T-helper 2 cell treated with Interferon-gamma antibody and Interleukin-4, amounts not matched to agents 100 ng/mL and 5 ng/mL, for 36 hours (primary cell): ENCODE results near the gene GLDN. TPM values are rescaled to one million over a fixed set of nuclear protein-coding genes. Genes with fewer than 3 reads are reported as not detected.

Experiments
- intact Hi-C: fragments of 100-400 bp; cut with micrococcal nuclease; formaldehyde crosslinking; loops from one replicate; pipeline ENCODE4 v1.15.1; 2023
- total RNA-seq: library from RNA; stranded (reverse); gene quantifications from 2 replicates; pipeline ENCODE4 v1.2.3, GENCODE V29; 2022

Gene GLDN
- total RNA-seq, 1 donor from 2014 or later, result not detected

DNA sequence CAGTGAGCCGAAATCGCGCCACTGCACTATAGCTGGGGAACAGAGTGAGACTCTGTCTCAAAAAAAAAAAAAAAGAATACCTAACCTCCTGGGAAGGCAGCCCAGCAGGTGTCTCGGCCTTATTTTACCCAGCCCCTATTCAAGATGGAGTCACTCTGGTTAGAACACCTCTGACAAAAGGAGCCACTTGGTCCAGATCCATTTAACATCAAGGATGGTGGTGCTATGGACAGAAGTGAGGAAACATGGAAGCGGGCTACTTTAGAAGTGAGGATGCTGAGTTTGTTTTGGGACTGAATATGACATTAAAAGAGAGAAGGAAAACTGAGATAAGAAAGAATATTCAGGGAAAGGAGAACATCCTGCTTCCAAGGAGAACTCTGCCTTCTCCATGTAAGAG lies 14.7 kb downstream of the GLDN start:
- intact Hi-C loops, result no loop called here

DNA sequence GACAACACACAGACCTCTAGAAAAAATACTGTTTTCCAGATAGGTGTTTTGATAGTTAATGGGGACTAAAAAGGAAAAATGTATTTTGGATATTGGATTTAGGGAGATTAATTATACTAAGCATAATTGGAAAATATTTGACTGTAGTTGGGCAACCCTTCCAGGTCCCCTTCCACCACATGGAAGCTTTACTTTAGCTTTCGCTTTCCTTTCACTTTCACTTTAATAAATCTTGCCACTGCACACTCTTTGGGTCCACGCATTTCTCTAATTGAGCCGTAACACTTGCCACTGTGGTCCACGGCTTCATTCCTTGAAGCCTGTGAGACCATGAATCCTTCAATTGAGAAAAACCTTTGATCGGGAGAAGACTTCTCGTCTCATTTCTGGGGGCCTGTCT lies 15.5 kb downstream of the GLDN start:
- intact Hi-C loops, result no loop called here

DNA sequence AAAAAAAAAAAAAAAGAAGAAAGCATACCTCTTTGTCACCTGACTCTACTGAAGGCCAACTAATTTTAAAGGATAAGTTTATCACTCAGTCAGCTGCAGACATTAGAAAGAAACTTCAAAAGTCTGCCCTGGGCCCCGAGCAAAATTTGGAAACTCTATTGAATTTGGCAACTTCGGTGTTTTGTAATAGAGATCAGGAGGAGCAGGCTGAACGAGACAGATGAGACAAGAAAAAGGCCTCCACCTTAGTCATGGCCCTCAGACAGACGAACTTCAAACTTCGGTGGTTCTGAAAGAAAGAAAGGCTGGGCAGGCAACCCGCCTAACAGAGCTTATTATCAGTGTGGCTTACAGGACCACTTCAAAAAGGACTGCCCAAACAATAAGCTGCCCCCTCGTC lies 18.5 kb downstream of the GLDN start:
- intact Hi-C loops, result no loop called here

DNA sequence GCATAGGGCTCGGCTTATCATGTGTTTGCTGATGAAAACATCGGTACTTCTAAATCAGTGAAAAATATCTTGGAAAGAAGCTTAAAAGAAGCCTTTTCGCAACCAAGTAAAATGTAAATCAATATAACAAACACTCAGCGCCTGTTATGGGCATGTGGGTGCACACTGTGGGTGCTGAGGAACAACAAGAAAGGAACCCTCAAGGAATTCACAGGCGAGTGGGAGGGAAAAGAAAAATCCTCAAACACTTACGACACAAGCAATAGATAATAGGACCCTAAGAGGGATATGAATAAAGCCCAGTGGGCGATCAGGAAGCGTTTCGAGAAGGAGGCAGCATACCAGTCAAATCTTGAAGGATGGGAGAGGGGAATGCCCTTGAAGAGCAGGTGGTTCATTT lies 21.9 kb downstream of the GLDN start:
- intact Hi-C loops, result no loop called here

DNA sequence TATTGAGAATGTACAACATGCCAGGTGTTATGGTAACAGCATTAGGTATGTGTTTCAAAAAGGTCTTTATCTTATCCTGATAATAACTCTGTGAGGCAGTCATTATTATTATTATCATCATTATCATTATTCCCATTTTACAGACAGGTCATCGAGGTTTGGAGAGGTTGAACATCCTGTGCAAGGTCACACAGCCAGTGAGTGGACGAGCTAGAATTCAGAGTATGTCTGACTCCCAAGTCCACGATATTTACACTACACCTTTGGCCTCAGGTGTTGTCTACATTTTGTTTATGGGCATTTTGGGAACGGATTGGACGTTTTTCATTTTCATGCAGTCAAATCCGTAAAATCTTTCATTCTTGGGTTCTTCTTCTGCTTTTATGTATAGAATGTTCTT lies 24.0 kb downstream of the GLDN start:
- intact Hi-C loops, result no loop called here

DNA sequence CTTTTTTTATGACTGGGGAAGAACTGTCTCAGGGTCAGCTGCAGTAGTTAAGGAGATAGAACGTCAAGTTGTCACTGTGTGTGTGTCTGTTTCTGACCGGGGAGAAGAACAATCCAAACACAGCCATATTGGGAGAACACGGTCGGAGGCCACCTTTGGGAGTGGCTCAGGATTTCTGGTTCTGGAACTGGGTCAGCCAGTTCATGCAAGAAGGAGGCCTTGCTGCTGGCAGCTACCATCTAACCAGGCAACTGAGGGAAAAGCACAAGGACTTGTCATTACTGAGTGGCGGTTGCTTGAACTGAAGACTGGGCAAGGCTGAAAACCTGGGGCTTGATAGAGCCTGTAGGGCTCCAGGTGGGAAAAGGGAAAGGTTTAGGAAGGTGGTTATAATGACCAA lies 24.6 kb downstream of the GLDN start:
- intact Hi-C loops, result no loop called here

DNA sequence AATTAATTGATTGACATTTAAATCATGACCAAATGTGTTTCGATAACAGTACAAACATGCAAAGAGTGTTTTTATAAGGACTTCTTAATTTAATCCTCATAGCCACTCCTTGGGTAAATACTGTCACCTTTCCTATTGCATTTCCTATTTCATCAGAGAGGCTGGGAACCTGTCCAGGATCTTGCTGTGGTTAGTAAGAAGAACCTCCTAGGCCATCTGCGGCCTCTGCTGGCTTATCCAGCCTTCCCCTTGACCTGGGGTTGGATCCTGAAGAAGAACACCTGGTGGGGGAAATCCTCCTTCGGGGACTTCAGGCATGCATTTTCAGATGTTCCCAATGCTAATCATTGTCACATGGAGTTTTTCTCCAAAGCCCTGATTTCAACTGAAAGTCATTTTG lies 25.5 kb downstream of the GLDN start:
- intact Hi-C loops, result no loop called here

DNA sequence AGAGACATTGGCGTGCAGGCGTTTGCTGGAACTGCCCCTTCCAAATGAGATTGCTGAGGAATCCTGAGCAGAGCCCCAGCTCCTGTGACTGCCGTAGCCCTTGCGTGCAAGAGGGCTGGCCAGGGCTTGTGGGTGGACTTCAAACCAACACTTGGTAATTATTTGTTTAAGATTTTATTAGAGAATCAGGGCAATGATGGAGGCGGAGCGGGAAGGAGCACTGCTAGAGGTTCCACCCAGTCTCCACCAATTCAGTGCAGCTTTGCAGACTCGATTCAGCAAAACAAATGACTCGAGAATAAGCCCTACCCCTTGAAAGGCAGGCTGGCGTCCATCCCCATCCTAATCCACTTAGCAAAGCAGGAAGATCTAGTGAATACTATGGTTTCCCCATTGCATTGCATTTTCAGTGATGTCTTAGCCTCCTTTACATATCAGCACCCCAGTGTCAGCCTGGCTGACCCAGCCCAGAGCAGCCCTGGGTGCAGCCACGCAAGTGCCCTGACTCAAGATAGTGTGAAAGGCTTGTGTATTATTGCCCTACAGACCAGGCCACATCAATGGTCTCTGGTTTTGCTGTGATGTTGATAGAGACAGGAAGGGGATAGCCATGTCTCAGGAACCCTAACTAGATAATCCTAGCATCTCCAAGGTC lies 26.0 kb downstream of the GLDN start:
- intact Hi-C loops, result no loop called here

DNA sequence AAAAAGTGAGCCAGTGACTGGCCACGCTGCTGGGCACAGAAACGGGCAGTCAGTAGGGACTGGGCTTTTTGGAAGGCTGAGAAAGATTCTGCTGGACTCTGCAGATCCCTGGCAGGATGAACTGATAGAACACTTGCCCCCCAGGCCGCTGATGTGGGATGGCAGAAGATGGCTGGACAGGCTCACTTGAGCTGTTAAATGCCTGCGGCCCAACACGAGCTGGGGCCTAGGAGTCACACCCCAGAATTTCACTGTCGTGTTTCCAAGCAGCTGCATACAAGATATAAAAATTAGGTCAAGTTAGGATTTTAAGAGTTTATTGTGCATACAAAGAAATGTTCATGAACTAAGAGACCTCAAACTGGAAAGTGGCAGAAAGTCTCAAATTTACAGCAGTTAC lies 26.9 kb downstream of the GLDN start:
- intact Hi-C loops, result no loop called here

DNA sequence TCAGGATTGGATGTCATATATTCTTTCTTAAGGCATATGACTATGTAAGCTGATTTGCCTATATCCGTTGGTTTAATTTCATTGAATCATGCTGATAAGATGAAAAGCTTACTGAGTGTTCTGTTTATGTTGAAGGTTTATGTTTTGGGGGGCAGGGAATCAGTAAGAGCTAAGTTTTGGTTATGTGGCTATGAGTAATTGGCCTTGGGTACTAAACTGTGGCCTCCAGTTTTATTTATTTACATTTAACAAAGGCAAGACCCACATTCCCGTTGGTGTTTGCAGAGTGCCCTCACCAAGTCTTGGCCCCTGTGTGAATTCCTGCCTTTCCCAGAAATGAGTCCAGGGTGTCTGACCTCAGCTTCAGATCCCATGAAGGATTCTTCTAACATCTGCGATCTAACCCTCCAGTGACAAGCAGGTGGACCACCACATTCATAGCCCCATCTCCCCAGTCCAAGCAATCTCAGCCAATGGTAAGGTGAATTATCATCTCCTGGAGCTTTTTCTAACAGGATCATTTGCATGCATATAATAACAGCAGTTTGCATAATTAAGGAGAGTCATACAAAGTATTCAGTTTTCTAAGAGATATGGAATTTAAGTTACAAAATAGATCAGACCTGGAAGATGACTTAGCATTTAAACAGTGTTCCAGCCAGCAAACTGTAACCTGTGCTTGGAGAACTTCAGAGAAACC lies 27.4 kb downstream of the GLDN start:
- intact Hi-C loops, result no loop called here

DNA sequence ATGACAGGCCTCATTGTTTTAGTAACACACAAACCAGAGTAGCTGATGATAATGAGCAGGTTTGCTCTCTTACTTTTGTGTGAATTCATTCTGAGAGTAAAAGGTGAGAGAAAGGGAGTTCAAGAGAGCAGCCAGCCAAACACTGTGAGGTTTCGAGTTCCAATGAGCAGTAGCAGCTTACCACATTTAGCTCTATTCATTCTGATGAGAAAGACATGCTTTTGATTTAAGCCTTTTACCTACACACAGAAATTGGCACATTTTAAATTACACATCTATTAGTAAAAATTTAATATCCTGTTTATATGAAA lies 28.0 kb downstream of the GLDN start:
- intact Hi-C loops, result no loop called here

DNA sequence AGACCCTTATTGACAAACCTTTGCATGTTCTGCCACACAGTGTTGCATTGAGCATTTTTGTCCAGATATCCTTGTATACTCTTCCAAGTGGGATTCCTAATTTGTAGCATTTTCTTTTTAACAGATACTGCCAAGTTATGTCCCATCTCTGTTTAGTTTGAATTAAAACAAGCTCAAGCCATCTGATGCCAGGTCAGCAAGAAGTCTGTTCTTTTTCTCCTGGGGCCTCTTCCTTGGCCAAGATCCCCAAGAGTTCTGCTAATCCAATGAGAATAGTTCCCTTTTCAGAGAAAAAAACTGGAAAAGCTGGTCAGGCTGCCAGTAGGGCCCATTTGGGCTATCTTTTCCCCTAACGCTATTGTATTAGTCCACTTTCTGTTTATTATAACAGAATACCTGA lies 29.8 kb downstream of the GLDN start:
- intact Hi-C loops, result no loop called here

DNA sequence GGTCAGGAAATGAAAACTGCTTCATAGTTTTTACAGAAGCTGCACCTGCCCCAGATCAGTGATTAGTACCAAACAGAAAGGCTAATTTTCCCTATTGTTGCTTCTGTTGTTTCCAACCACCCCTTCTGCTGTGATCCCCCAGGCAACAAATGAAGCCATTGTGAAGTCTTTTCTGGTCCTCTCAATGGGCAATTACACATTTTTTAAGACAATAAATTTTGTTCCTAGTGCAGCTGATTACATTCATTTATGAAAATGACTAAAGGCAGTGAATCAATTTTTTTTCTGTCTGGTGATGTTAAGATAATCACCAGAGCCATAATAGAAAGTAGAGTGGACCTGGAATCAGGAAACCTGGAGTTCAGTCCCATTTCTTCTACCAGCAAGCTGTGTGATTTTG lies 32.7 kb downstream of the GLDN start:
- intact Hi-C loops, result no loop called here

DNA sequence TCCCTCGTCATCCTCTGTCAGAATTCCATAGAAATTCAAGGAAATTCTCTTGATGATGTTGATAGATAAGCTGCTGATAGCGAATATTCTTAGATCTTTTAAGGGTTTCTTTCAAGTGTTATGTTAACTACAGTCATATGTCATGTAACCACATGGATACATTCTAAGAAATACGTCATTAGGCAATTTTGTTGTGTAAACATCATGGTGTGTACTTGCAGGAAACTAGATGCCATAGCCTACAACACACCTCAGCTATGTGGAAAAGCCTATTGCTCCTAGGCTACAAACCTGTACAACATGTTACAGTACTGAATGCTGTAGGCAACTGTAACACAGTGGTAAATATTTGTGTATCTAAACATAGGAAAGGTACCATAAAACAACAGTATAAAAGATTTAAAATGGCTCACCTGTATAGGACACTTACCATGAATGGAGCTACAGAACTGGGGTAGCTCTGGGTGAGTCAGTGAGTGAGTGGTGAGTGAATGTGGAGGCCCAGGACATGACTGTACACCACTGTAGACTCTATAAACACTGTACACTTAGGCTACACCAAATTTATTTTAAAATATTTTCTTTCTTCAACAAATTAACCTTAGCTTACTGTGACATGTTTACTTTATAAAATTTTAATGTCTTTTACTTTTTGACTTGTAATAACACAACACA lies 34.6 kb downstream of the GLDN start:
- intact Hi-C loops, result no loop called here

DNA sequence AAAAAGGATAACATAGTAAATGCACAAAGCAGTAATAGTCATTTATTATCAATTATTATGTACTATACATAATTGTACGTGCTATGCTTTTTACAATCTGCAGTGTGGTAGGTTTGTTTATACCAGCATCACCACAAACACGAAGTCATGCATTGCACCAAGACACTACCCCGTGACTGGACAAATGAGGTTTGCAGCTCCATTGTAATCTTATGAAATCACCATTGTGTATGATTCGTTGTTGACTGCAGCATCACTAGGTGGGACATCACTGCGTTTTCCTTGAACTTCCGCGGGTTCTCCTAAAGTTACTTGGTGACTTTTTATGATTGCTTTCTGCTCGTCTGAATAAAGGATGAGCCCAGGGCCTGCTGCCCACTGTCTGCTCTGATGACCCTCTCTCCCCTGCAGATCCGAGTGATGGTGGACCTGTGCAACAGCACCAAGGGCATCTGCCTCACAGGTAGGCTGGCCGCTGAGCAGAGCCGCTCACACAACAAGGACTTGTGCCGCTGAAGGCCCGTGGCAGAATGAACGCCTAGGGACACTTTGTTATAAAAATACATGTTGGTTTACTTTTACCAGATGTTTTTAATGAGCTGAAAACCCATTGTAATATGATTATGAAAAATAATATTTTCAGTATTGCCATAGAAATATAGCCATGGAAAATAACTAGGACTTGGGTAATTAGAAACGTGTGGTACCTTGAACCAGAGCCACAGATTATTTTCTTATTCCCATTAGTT lies 35.8 kb downstream of the GLDN start:
- intact Hi-C loops, result no loop called here

DNA sequence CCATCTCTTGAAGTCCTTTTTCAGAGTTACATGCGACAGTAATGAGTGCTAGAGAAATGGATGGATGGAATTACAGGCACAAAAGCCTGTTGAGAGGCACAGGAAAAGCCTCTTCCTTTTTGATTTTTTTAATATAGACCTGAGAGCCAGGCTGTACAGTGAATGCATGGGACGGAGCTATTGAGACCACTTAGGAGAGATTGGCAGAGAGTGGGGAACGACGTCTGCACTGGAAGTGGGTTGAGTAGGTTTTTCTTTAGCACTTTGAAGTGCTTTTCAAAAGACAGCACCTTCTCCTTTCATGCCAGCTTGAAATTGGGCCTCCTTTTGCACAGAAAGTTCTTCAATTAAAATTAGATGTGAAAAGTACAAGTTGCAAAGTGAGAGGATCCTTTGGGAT lies 37.0 kb downstream of the GLDN start:
- intact Hi-C loops, result no loop called here

DNA sequence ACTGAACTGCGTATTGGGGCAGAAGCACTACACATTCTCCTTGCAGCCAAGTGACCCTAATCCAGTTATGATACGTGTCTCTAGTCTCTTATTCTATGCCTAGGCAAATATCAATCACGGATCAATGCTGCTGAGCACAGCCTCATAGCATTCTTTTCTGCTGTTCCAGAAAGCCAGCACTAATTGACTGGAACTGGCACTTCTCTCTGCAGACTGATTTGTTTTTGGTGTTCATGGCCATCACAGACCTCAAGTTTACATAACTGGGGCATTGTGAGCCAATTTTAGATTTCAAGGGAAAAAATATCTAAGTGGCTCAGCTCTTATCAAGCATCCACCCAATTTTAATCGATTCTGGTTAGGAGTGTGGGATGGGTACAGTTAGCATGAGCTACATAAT lies 37.9 kb downstream of the GLDN start:
- intact Hi-C loops, result no loop called here

DNA sequence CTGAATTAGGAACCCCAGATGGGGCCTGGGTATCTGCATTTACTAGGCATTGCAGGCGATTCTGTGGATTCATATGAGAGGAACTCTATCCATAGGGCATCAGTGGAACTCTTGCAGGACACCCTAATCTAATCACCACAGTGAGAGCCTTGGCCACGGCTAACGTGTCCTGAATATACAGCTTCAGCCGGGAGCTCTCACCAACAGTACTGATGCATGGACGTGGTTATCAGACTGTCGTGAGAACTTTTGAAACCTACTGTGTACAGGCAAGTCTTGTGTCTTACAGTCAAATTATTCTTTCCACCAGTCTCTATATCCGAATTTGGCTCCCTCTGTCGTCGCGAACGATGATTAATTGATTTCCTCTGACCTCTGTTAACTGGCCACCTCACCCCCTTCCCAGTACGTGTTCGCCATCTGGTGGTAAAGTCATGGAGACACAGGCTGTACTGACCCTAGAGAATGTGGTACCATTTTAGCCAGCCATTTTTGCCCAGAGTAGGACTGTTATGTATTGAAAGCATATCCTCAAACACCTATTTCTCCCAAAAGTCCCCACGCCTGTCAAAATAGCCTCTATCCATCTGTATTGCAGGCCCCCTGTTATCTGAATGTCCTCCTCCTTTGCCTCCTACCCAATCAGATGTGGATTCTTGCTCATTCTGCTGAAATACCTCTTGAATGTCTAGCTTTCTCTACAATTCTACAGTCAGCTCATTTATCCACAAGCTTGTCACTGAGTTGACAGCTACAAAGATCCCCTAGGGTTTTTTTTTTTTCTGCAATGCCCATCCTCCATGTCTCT lies 39.7 kb downstream of the GLDN start:
- intact Hi-C loops, result loop anchor here (1.0 to 5.0 kb wide), 2 partner anchors 99 to 218 kb away; no protein-coding TSS in a partner anchor

DNA sequence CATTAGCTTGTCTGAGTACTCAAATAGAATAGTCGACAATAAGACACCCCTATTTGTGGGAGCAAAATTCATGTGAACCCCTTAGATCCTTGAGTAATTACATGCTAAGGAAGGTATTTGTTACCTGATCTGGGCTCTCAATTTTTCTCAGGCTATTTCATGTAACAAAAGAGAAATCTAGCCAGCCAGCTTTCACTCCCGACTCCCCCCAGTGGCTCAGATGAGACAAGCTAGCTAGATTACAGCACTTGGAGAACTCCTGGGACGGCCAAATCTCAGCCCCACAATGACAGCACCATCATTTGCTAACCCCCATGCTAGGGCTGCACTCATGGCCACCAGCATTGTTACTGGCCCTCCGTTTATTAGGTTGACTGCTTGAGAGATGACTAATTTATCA lies 41.3 kb downstream of the GLDN start:
- intact Hi-C loops, result loop anchor here (5.0 kb wide), 1 partner anchor 100 kb away; no protein-coding TSS in a partner anchor

DNA sequence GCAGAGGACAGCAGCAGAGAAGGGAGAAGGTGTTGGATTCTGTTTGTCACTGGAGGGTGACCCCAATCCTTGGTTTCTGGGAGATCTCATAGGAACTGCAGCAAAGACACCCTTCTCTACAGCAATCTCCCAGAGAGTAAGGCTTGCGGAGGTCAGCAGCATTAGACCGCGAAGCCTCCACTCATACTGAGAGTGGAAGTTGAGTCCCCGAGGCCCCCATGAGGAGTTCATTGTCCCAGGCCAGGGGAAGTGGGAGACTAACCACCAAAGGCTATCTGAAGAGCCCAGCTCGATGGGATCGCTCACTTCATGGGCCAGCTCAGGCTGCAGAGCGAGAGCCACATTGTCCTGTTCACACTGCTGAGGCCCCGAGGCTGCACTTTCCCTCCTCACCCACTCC lies 44.6 kb downstream of the GLDN start:
- intact Hi-C loops, result no loop called here

DNA sequence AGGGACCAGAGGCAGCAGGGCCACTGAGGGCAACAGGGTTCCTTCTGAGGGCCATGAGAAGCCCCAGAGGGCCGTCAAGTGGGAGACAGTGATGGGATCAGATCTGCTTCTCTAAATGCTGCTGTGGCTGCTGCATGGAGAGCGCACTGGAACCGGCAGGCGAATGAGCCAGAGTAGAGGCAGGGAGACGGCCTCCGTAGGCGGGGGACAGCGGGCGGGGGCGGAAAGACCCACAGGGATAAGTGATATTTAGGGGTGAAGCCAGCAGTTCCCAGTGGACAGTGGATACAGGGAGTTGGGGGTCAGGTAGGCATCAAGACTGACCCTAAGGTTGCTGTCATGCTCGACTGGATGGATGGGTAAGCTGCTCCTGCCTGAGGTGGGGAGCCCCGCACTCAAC lies 45.0 kb downstream of the GLDN start:
- intact Hi-C loops, result no loop called here
